Measurements from ENCODE around the gene GPC1. TPM values are rescaled to one million over a fixed set of nuclear protein-coding genes. Genes with fewer than 3 reads are reported as not detected.

GPC1 gene
- total and polyA plus RNA-seq, 10 donors, result 4.1 to 25.0 (median 15.1) TPM

DNA sequence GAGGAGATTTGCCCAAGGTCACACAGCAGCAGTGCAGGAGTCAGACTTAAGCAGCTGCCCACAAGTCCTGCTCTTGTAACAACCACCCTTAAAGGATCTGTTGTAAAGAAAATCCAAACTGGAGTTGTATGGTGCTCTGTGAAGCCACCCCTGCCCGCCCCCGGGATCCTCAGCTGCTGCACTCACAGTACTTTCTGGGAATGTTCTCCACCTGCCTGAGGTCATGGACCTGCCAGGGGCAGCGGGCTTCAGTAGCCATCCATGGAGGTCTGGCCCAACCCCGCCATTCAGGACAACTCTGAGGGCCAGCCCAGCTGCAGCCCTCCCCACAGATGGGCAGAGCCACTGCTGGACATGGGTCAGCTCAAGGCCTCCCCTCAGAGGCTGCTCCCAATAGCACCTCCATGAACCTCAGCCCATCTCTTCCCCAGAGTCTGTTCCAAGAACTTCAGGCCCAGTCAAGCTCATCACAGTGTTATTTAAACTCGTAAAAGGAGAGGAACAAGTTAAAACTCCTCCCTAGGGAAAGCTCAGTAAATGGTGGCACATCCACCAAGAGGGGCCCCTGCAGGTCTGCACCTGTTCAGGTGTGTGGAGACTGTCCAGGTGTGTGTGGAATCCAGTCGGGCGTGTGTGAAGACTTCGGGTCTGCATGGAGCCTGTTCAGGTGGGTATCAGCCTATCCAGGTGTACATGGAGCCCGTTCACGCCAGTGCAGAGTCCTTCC lies 39.4 kb upstream of the GPC1 start:
- intact Hi-C loops (cut with DNase I; ENCODE audit: low total_unique reads), result no loop called here
- TF ChIP-seq POLR2AphosphoS5 (IDR thresholded peaks at IDR 0.05), result no peak
- Histone ChIP-seq H3K9me3 (no peaks in the 10 kb centered on the region), H3K27ac (no peak overlapping the region), H3K4me1 (peaks cover 0 to 6% (median 0%) of the 10 kb centered on the region in 6 donors), H3K4me3 (no peak overlapping the region), H3K27me3 (replicated peaks in 1 of 7) (peaks cover 0 to 11% (median 0%) of the 10 kb centered on the region in 7 donors), H3K36me3 (no peaks in the 10 kb centered on the region)
- peak; percentile 62 for DNase-seq
- WGBS, 5 donors, result 77 to 93% (median 85%) methylated on average over 10 of the region's 10 CpGs

GRCh38 chr2:240396623-240397541 lies 38.6 kb upstream of the GPC1 start:
- Histone ChIP-seq H3K4me3 (no peak overlapping the region), H3K27me3 (replicated peaks in 1 of 7) (peaks cover 0 to 16% (median 0%) of the 10 kb centered on the region in 7 donors), H3K4me1 (peaks cover 0 to 6% (median 0%) of the 10 kb centered on the region in 6 donors), H3K9me3 (no peaks in the 10 kb centered on the region), H3K36me3 (no peaks in the 10 kb centered on the region), H3K27ac (no peak overlapping the region)
- TF ChIP-seq, protein P1, sequence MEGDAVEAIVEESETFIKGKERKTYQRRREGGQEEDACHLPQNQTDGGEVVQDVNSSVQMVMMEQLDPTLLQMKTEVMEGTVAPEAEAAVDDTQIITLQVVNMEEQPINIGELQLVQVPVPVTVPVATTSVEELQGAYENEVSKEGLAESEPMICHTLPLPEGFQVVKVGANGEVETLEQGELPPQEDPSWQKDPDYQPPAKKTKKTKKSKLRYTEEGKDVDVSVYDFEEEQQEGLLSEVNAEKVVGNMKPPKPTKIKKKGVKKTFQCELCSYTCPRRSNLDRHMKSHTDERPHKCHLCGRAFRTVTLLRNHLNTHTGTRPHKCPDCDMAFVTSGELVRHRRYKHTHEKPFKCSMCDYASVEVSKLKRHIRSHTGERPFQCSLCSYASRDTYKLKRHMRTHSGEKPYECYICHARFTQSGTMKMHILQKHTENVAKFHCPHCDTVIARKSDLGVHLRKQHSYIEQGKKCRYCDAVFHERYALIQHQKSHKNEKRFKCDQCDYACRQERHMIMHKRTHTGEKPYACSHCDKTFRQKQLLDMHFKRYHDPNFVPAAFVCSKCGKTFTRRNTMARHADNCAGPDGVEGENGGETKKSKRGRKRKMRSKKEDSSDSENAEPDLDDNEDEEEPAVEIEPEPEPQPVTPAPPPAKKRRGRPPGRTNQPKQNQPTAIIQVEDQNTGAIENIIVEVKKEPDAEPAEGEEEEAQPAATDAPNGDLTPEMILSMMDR (IDR thresholded peaks at IDR 0.05 in 8 of 11, conservative IDR thresholded peaks at IDR 0.05 in 3 of 11), result no peak
- no peak for TF ChIP-seq POLR2A (IDR thresholded peaks at IDR 0.05)
- TF ChIP-seq POLR2AphosphoS5 (IDR thresholded peaks at IDR 0.05), result no peak
- DNase-seq, result peak; percentile 65
- intact Hi-C loops (cut with DNase I; ENCODE audit: low total_unique reads), result no loop called here
- WGBS, 5 donors, result 78 to 91% (median 88%) methylated on average over 11 to 12 of the region's 12 CpGs

DNA sequence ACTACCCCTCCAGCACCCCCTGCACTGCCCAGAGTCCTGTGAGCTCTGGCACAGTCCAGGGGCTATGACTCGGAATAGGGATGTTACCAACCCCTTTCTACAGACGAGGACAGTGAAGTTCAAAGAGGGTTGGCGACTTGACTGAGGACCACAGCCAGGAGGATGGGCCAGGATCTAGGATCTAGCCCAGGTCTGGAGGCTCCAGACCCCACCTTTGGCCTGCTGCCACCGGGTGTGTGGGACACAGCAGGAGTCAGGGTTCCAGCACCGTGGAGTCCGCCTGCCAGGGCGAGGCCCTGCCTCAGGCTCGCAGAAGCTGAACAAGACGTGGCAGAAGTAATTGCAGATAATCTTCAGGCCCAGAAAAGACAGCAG lies 37.9 kb upstream of the GPC1 start:
- H3K4me1 ChIP-seq, result peaks cover 0 to under 1% (median 0%) of the 10 kb centered on the region in 6 donors
- peaks cover 0 to 16% (median 0%) of the 10 kb centered on the region in 7 donors for H3K27me3 ChIP-seq (replicated peaks in 1 of 7)
- 83 to 90% (median 86%) methylated on average over 9 of the region's 9 CpGs for WGBS, 5 donors
- no peak overlapping the region for H3K4me3 ChIP-seq
- TF ChIP-seq POLR2AphosphoS5 (IDR thresholded peaks at IDR 0.05) (no peak), POLR2A (IDR thresholded peaks at IDR 0.05) (no peak)
- TF ChIP-seq, protein P1 (IDR thresholded peaks at IDR 0.05 in 8 of 11, conservative IDR thresholded peaks at IDR 0.05 in 3 of 11), result no peak
- no peaks in the 10 kb centered on the region for H3K9me3 ChIP-seq
- intact Hi-C loops (cut with DNase I; ENCODE audit: low total_unique reads), result no loop called here
- H3K36me3 ChIP-seq, result no peaks in the 10 kb centered on the region
- H3K27ac ChIP-seq, result no peak overlapping the region
- peak; percentile 48 for DNase-seq

DNA sequence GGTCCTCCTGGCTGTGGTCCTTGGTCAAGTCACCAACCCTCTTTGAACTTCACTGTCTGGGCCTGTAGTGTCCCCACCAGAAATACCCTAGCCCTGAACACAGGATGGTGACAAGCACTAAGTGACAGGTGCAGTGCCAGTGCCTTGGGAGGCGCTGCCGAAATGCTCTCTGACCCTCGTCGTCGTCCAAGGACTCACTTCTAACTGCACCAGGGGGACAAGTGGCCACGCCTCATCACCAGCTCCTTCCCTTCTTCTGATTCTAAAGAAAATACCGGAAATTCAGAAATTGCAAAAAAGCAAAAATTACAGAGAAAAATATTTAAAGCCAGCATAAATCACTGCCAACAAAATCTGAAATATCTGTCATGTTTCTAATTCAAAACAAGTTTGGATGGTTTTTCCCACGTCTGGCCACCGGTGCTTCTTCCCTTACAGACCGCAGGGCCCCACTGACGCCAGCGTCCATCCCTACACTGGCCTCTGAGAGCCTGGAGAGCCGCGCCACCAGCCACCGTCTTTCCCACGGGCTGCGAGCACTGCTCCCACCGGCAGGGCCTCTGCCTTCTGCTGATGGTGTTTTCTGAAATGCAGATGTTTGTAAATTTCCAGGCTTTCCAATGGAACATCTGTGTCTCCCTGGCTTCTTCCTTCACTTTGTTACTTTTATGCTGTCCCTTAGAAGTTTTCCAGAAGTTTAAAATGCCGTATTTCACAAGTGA lies 37.4 kb upstream of the GPC1 start:
- 74 to 81% (median 77%) methylated on average over 19 of the region's 19 CpGs for WGBS, 5 donors
- no peak for DNase-seq
- no peak overlapping the region for H3K27ac ChIP-seq
- peaks cover 0 to 16% (median 0%) of the 10 kb centered on the region in 7 donors for H3K27me3 ChIP-seq (replicated peaks in 1 of 7)
- no peaks in the 10 kb centered on the region for H3K36me3 ChIP-seq
- H3K4me3 ChIP-seq, result no peak overlapping the region
- H3K9me3 ChIP-seq, result no peaks in the 10 kb centered on the region
- TF ChIP-seq POLR2AphosphoS5 (IDR thresholded peaks at IDR 0.05) (no peak), POLR2A (IDR thresholded peaks at IDR 0.05) (no peak)
- TF ChIP-seq, protein P1 (IDR thresholded peaks at IDR 0.05 in 8 of 11, conservative IDR thresholded peaks at IDR 0.05 in 3 of 11), result no peak
- H3K4me1 ChIP-seq, result no peaks in the 10 kb centered on the region
- intact Hi-C loops (cut with DNase I; ENCODE audit: low total_unique reads), result no loop called here
